Measurements from ENCODE around the gene TASP1.

DNA sequence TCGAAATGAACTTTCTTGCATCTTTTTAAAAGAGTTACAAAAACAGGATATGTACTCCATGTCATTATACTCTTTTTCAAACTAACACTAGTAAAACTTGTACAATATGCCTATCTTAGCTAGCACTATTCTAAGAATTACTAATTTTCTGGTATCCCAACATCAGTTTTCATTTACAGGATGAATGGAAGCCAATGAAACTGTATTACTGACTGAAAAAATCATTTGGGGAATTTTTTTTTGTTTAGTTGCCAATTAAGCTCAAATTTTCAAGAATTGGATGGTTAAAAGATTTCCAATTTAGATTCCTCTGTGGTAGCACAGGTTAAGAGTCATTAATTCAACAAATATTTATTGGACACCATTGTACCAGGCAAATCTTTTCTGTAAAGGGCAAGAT lies 30.7 kb downstream of the TASP1 start:
- no peak for TF ChIP-seq POLR2A (IDR thresholded peaks at IDR 0.05)
- no peak for TF ChIP-seq POLR2AphosphoS5 (IDR thresholded peaks at IDR 0.05)

Measured in transverse colon (tissue), 3 donors.